Thyroid gland (tissue), 4 donors: ENCODE results near the gene NHSL1. TPM values are rescaled to one million over a fixed set of nuclear protein-coding genes. Genes with fewer than 3 reads are reported as not detected.
A peak's percentile ranks its signal among the peaks of the same experiment; 100 is the strongest.

Source experiments
- DNase-seq, 2 donors: peaks; one replicate each; pipeline ENCODE4 v3.0.0-alpha.2; 2019
- H3K27ac ChIP-seq, 3 donors: fragments of 200-600 bp; sonication (generic); 1 replicate in 2 of 3; 2 replicates in 1 of 3; pipeline ENCODE4 v1.5.1; 2016 to 2019; ENCODE audit warnings: mild to moderate bottlenecking in 1 of 3, moderate library complexity in 1 of 3
- H3K27me3 ChIP-seq: fragments of 200-600 bp; sonication (generic); one replicate; pipeline ENCODE4 v1.5.1; 2019
- H3K36me3 ChIP-seq, 2 donors: fragments of 200-600 bp; sonication (generic); one replicate each; pipeline ENCODE4 v1.5.1; 2016 to 2019
- H3K4me1 ChIP-seq, 2 donors: fragments of 200-600 bp; sonication (generic); one replicate each; pipeline ENCODE4 v1.5.1; 2017 to 2019
- H3K4me3 ChIP-seq, 3 donors: fragments of 200-600 bp; sonication (generic); replicated peaks in 1 of 3; 1 replicate in 2 of 3; 2 replicates in 1 of 3; pipeline ENCODE4 v1.5.1; 2016; ENCODE audit warnings: mild to moderate bottlenecking in 1 of 3
- H3K9me3 ChIP-seq: fragments of 200-600 bp; sonication (generic); one replicate; pipeline ENCODE4 v1.5.1; 2017
- POLR2A ChIP-seq, 2 donors: fragments of 450-650 bp; IDR thresholded peaks; one replicate each; pipeline ENCODE4 v1.6.1; 2017; ENCODE audit warnings: antibody characterized with exemption in 2 of 2, mild to moderate bottlenecking in 2 of 2, moderate library complexity in 1 of 2
- WGBS, 2 donors: methylation state at CpG; one replicate each; pipeline ENCODE4 v1.1.5; 2017; 5-methylcytosine and 5-hydroxymethylcytosine counted together
- intact Hi-C: fragments of 100-400 bp; cut with DNase I; formaldehyde crosslinking; loops from one replicate; pipeline ENCODE4 v1.15.1; 2023
- total RNA-seq, 4 donors: library from RNA; depleted of rRNA; stranded (reverse); fragments of >200 nt; gene quantifications; one replicate each; pipeline ENCODE4 v1.2.3, GENCODE V29; 2016
- TF ChIP-seq, protein P1 (sequence below), 6 experiments: fragments of 200-600 bp in 3 of 6; fragments of 450-650 bp in 3 of 6; sonication (generic) in 3 of 6; IDR thresholded peaks; one replicate each; pipeline ENCODE4 v1.5.1; 2016 to 2019; ENCODE audit warnings: antibody characterized with exemption in 6 of 6, mild to moderate bottlenecking in 2 of 6, inconsistent platforms in 1 of 6, moderate library complexity in 1 of 6

NHSL1 gene
- total RNA-seq, 4 donors from 2014 or later = 5.0 to 13.9 (median 8.6) TPM

DNA sequence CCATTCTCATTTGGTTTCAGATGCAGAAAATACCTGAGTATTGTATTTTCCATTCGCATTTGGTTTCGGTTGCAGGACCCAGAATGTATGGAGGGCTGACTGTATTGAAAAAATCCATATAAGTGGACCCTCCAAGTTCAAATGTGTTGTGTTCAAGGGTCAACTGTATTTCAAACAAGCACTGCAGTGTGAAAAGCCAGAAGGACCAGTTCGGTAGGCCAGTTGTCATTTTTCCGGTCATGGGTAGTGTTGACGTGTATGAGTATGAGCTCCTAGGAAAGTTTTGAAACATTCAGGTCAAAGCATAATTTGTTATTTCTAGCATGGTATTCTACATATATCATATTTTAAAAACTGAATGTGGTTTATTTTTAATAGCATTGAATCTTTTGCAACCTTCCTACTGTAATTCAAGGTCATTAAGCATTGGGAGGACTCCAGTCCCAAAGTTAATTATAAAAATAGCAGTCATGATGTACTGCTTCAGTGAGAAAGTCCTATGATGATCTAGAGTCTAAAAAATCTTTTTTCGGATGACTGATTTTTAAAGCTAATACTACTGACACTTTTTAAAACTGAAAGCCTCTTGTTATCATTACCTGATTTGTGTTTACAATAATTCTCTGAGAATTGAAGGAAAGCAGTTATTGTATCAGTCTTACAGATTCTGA is 18.9 kb downstream of the NHSL1 start:
- H3K27ac ChIP-seq = peak overlapping the region in 2 of 3 donors; percentile 37 to 66
- 70 to 80% methylated on average over 6 of the region's 6 CpGs for WGBS, 2 donors
- DNase-seq = no peak

GRCh38 chr6:138477913-138478539 is 21.3 kb downstream of the NHSL1 start:
- WGBS, 2 donors = 67 to 91% methylated on average over 4 of the region's 4 CpGs
- Histone ChIP-seq H3K36me3 (no peaks in the 10 kb centered on the region), H3K27me3 (no peaks in the 10 kb centered on the region), H3K4me1 (peaks cover 10 to 15% of the 10 kb centered on the region in 2 donors), H3K9me3 (no peaks in the 10 kb centered on the region), H3K27ac (no peak overlapping the region), H3K4me3 (no peak overlapping the region)
- intact Hi-C loops = no loop called here
- no peak for DNase-seq
- TF ChIP-seq POLR2A (IDR thresholded peaks at IDR 0.05) = no peak
- TF ChIP-seq, protein P1, sequence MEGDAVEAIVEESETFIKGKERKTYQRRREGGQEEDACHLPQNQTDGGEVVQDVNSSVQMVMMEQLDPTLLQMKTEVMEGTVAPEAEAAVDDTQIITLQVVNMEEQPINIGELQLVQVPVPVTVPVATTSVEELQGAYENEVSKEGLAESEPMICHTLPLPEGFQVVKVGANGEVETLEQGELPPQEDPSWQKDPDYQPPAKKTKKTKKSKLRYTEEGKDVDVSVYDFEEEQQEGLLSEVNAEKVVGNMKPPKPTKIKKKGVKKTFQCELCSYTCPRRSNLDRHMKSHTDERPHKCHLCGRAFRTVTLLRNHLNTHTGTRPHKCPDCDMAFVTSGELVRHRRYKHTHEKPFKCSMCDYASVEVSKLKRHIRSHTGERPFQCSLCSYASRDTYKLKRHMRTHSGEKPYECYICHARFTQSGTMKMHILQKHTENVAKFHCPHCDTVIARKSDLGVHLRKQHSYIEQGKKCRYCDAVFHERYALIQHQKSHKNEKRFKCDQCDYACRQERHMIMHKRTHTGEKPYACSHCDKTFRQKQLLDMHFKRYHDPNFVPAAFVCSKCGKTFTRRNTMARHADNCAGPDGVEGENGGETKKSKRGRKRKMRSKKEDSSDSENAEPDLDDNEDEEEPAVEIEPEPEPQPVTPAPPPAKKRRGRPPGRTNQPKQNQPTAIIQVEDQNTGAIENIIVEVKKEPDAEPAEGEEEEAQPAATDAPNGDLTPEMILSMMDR (IDR thresholded peaks at IDR 0.05) = no peak

More for the DNA sequence above, 18.9 kb downstream of the NHSL1 start:
- Histone ChIP-seq H3K36me3 (no peaks in the 10 kb centered on the region), H3K4me3 (no peak overlapping the region), H3K27me3 (no peaks in the 10 kb centered on the region), H3K4me1 (peaks cover 17 to 18% of the 10 kb centered on the region in 2 donors), H3K9me3 (no peaks in the 10 kb centered on the region)
- TF ChIP-seq, protein P1 (IDR thresholded peaks at IDR 0.05) = no peak
- TF ChIP-seq POLR2A (IDR thresholded peaks at IDR 0.05) = no peak
- intact Hi-C loops = no loop called here

DNA sequence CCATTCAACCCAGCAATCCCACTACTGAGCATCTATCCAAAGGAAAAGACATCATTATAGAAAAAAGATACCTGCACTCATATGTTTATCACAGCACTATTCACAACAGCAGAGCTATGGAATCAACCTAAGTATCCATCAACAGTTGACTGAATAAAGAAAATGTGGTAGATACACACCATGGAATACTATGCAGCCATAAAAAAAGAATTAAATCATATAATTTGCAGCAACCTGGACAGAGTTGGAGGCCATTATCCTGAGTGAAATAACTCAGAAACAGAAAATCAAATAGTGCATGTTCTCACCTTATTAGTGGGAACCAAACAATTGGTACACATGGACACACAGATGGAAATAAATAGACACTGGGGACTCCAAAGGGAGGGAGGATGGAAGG is 23.2 kb downstream of the NHSL1 start:
- no peak for TF ChIP-seq POLR2A (IDR thresholded peaks at IDR 0.05)
- TF ChIP-seq, protein P1 (IDR thresholded peaks at IDR 0.05) = no peak
- Histone ChIP-seq H3K36me3 (no peaks in the 10 kb centered on the region), H3K9me3 (no peaks in the 10 kb centered on the region), H3K4me1 (peaks cover 10 to 14% of the 10 kb centered on the region in 2 donors), H3K27ac (no peak overlapping the region), H3K27me3 (no peaks in the 10 kb centered on the region), H3K4me3 (no peak overlapping the region)
- no peak for DNase-seq
- intact Hi-C loops = no loop called here

DNA sequence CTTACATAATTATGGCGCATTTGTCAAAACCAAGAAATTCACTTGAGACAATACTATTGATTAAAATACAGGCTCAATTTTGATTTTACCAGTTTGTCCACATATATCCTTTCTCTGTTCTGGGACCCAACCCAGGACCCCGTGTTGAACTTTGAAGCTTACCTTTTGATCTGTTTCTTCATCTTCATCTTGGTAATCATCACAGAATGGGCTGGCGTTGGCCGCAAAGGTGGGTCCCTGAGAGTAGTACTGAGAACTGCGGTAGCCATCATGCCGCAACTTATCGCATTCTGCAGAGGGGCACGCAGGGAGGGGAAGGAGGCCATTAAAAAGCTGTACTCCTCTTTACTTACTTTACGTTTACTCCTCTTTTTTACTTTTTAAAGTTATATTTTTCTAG is 26.1 kb downstream of the NHSL1 start:
- no peak for DNase-seq
- 93 to 97% methylated on average over 9 of the region's 9 CpGs for WGBS, 2 donors
- intact Hi-C loops = no loop called here
- H3K27ac ChIP-seq = no peak overlapping the region
- H3K4me3 ChIP-seq = no peak overlapping the region
- H3K36me3 ChIP-seq = no peaks in the 10 kb centered on the region
- H3K9me3 ChIP-seq = no peaks in the 10 kb centered on the region
- TF ChIP-seq, protein P1 (IDR thresholded peaks at IDR 0.05) = no peak
- TF ChIP-seq POLR2A (IDR thresholded peaks at IDR 0.05) = no peak
- no peaks in the 10 kb centered on the region for H3K27me3 ChIP-seq
- H3K4me1 ChIP-seq = no peaks in the 10 kb centered on the region

DNA sequence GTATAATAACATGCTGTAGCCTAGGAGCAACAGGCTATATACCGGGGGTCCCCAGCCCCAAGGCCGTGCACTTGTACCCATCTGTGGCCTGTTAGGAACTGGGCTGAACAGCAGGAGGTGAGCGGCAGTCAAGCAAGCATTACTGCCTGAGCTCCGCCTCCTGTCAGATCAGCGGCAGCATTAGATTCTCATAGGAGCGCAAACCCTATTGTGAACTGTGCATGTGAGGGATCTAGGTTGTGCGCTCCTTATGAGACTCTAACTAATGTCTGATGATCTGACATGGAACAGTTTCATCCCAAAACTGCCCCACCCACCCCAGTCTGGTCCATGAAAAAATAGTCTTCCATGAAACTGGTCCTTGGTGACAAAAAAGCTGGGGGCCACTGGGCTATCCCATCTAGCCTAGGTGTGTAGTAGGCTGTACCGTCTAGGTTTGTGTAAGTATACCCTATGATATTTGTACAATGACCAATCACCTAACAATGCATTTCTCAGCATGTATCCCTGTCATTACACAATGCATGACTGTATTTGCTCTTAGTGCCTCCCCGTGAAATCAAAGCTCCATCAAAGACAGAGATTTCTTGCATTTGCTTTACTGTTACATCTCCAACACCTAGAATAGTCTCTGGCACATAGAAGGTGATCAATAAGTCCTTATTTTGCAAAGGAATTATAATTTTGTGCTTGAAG is 30.8 kb downstream of the NHSL1 start:
- Histone ChIP-seq H3K4me3 (no peak overlapping the region), H3K36me3 (no peaks in the 10 kb centered on the region), H3K27me3 (no peaks in the 10 kb centered on the region), H3K27ac (no peak overlapping the region), H3K4me1 (no peaks in the 10 kb centered on the region), H3K9me3 (no peaks in the 10 kb centered on the region)
- DNase-seq = no peak
- no peak for TF ChIP-seq POLR2A (IDR thresholded peaks at IDR 0.05)
- TF ChIP-seq, protein P1 (IDR thresholded peaks at IDR 0.05) = no peak
- 95 to 96% methylated on average over 9 of the region's 9 CpGs for WGBS, 2 donors
- intact Hi-C loops = no loop called here
